Measurements from ENCODE around the gene SNAP23. TPM values are rescaled to one million over a fixed set of nuclear protein-coding genes. Genes with fewer than 3 reads are reported as not detected.

SNAP23 gene
- total RNA-seq, 4 donors from 2014 or later = 76.5 to 98.6 (median 97.2) TPM

DNA sequence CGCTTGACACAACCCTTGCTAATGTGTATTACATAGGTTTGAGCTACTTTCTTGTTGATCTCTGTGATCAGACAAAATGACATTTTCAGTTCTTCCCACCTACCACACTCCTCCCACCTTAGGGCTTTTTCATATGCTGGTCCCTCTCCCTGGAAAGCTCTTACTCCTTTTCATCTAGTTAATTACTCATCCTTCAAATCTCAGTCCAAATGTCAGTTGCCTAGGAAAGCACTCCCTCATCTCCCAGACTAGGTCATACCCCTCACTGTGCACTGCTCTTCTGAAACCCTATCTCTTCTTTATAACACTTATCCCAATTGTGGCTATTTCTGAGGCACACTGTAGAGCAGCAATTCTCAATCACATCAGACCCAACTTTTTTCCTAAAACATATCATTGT lies 11.8 kb upstream of the SNAP23 start:
- TF ChIP-seq, protein P1, sequence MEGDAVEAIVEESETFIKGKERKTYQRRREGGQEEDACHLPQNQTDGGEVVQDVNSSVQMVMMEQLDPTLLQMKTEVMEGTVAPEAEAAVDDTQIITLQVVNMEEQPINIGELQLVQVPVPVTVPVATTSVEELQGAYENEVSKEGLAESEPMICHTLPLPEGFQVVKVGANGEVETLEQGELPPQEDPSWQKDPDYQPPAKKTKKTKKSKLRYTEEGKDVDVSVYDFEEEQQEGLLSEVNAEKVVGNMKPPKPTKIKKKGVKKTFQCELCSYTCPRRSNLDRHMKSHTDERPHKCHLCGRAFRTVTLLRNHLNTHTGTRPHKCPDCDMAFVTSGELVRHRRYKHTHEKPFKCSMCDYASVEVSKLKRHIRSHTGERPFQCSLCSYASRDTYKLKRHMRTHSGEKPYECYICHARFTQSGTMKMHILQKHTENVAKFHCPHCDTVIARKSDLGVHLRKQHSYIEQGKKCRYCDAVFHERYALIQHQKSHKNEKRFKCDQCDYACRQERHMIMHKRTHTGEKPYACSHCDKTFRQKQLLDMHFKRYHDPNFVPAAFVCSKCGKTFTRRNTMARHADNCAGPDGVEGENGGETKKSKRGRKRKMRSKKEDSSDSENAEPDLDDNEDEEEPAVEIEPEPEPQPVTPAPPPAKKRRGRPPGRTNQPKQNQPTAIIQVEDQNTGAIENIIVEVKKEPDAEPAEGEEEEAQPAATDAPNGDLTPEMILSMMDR (IDR thresholded peaks at IDR 0.05; ENCODE audit: low read depth) = no peak

DNA sequence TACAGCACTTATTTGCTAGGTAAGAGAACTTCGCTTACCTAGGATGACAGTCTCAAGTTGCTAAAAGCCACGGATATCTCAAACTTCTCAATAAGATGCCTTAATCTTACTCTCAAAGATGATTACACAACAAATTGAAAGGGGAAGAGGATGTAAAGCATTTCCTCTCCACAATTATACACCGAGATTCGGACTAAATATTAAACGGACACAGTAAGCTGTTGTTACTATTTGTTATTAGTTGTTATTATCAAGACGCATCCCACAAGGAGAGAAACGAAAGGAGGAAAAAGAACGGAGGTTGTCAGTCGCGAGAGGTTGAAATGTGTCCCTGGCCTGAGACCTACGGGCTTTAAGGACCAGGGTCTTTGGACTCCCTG lies 5.2 kb upstream of the SNAP23 start:
- TF ChIP-seq, protein P1 (IDR thresholded peaks at IDR 0.05; ENCODE audit: low read depth) = no peak

DNA sequence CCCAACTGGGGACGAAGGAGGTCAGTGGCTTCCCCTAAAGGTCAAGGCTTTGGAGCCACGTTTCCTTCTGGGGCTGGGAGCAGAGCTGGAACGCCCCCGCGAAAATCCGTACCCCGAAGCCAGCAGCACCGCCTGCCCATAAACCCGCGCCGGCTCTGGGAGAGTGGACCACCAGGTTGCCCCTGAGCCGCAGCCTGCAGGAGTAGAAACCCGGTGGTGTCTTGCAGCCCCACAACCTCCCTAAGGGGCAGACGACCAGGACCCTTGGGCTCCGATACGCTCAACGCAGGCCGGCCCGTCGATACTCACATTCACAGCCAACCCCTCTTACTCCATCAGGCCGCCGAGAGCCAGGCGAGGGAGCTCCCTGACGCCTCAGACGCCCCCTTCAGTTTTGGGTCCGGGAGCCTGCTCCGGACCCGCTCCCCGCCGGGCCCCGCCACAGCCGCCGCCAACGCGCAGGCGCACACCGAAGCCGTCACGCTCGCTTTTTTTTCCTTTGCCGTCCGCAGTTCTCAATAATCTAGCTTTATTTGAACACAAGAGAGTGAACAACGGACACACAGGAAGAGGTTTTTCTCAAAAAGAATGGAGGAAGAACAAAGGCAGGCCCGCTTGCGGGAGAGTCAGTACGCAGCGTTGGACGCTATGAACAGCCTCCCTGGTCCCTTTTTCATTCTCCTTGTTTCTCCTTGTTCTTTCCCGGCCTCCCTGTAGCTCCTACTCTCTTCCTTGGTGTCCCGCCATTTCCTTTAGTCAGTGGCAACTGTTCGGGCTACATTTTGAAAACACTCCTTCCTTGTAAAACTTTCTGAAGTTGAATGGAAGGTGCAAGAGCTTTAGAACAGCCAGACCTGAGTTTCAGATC lies 4.5 kb upstream of the SNAP23 start, which contains the start of gene ZNF106:
Gene ZNF106, minus strand, starts transcription at position 471 of the 868 bp plus-strand sequence. CDS start 18,852 bp downstream, outside the sequence.
- TF ChIP-seq, protein P1 (IDR thresholded peaks at IDR 0.05; ENCODE audit: low read depth) = no peak

DNA sequence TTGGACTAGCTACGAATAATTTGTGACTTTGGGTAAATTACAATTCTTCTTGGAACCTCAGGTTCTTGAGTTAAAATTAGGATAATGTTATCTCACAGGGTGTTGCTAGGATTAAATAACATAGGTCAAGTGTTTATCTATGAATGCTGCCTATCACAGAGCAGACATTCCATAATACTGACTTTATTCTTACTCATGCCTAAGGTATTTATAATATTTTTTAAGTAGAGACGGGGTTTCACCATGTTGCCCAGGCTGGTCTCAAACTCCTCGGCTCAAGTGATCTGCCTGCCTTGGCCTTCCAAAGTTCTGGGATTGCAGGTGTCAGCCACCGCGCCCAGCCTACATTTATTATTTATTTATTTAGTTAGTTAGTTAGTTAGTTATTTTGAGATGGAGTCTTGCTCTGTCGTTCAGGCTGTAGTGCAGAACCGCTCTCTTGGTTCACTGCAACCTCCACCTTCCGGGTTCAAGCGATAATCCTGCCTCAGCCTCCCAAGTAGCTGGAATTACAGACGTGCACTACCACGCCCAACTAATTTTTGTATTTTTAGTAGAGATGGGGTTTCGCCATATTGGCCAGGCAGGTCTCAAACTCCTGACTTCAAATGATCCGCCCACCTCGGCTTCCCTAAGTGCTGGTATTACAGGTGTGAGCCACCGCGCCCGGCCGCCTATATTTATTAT lies 3.8 kb upstream of the SNAP23 start:
- TF ChIP-seq, protein P1 (IDR thresholded peaks at IDR 0.05; ENCODE audit: low read depth) = no peak

DNA sequence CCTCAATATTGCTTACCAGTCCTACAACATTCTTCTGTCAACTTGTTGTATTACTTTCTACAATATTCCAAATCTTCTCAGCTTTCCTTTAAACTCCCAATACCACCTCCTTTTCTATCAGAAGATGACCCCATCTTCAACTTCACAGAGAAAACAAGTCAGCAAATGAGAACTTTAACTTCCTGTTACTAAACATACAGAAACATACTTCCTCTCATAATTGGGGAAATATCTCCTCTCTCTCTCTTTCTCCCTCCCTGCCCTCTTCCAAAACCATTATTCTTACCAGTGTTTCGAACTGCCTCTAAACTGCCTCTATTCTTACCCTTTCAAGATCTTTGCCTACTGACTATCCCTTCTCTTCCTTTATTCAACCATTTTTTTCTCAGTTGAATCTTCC lies 1.8 kb upstream of the SNAP23 start:
- TF ChIP-seq, protein P1 (IDR thresholded peaks at IDR 0.05; ENCODE audit: low read depth) = no peak

DNA sequence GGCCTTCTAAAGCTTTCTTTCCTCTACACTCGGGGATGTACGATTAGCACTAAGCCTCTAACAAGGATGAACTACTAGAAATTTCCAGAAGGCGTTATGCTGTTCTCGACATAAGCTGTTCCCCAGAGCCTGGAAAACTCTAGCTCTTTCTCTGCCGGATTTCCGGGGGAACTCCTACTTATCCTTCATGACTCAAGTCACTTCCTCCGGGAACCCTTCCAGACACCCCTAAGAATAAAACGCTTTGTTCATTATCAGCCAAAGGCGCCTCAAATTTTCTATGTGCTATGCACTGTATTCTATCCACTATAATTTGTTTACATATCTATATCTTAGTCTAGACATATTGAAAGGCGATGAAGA lies 455 bp upstream of the SNAP23 start:
- TF ChIP-seq, protein P1 (IDR thresholded peaks at IDR 0.05; ENCODE audit: low read depth) = no peak

Measured in subcutaneous adipose tissue (tissue), 4 donors.